Activated naive CD8-positive, alpha-beta T cell treated with anti-CD3 and anti-CD28 coated beads for 36 hours (primary cell): ENCODE measurements around the gene DTNB. TPM values are rescaled to one million over a fixed set of nuclear protein-coding genes. Genes with fewer than 3 reads are reported as not detected.
"Not testable (repeated sequence)": the region's sequence is repeated elsewhere in the genome, so short reads cannot be mapped to it uniquely, and the experiment has no call there.

Source experiments
- DNase-seq: peaks from one replicate; pipeline ENCODE4 v3.0.0; 2021
- H3K27ac Mint-ChIP-seq: one replicate; pipeline ENCODE4 v1.8.0; 2022; ENCODE audit warnings: mild to moderate bottlenecking, moderate library complexity, mixed read lengths
- H3K27me3 Mint-ChIP-seq: one replicate; pipeline ENCODE4 v1.8.0; 2022; ENCODE audit warnings: mild to moderate bottlenecking, mixed read lengths
- H3K36me3 Mint-ChIP-seq: one replicate; pipeline ENCODE4 v1.8.0; 2021; ENCODE audit warnings: mild to moderate bottlenecking, mixed read lengths
- H3K4me1 Mint-ChIP-seq: one replicate; pipeline ENCODE4 v1.8.0; 2021; ENCODE audit warnings: mixed read lengths
- H3K4me3 Mint-ChIP-seq: one replicate; pipeline ENCODE4 v1.8.0; 2022; ENCODE audit warnings: mild to moderate bottlenecking, moderate library complexity, mixed read lengths
- H3K9me3 Mint-ChIP-seq: one replicate; pipeline ENCODE4 v1.8.0; 2022; ENCODE audit warnings: mixed read lengths
- total RNA-seq, 2 experiments: library from RNA; stranded (reverse); gene quantifications; one replicate each; pipeline ENCODE4 v1.2.3, GENCODE V29; 2021

The DTNB gene
- total RNA-seq: 10 to 100 TPM; 14.3 to 15.5 TPM

- Mint-ChIP-seq H3K9me3 (no peaks in the 10 kb centered on the region), H3K36me3 (no peaks in the 10 kb centered on the region), H3K4me1 (peaks cover 18% of the 10 kb centered on the region)
Observed at GRCh38 chr2:25673300-25674076, at the start of gene DTNB. Gene DTNB, minus strand, starts transcription at chr2:25673577. Its CDS starts 20,917 bp downstream, at chr2:25652660.

GRCh38 chr2:25722224-25722623 is 48.8 kb upstream of the DTNB start:
- Mint-ChIP-seq H3K27me3 (peaks cover 3% of the 10 kb centered on the region), H3K4me3 (no peak overlapping the region), H3K27ac (no peak overlapping the region), H3K4me1 (peaks cover 6% of the 10 kb centered on the region), H3K36me3 (no peaks in the 10 kb centered on the region), H3K9me3 (no peaks in the 10 kb centered on the region)
- no peak for DNase-seq

More at GRCh38 chr2:25673300-25674076, at the start of gene DTNB:
- Mint-ChIP-seq H3K4me3 (peak within 1 kb of the TSS; percentile 83), H3K27me3 (peaks cover 12% of the 10 kb centered on the region), H3K27ac (peak within 1 kb of the TSS; percentile 76)
- peak; percentile 80 for DNase-seq

GRCh38 chr2:25720575-25720974 is 47.2 kb upstream of the DTNB start:
- Mint-ChIP-seq H3K9me3 (no peaks in the 10 kb centered on the region), H3K4me3 (no peak overlapping the region), H3K4me1 (peaks cover 4% of the 10 kb centered on the region), H3K27ac (no peak overlapping the region), H3K36me3 (no peaks in the 10 kb centered on the region), H3K27me3 (peaks cover 3% of the 10 kb centered on the region)
- no peak for DNase-seq

GRCh38 chr2:25714740-25715139 is 41.4 kb upstream of the DTNB start:
- H3K9me3 Mint-ChIP-seq: no peaks in the 10 kb centered on the region
- H3K4me3 Mint-ChIP-seq: no peak overlapping the region
- no peaks in the 10 kb centered on the region for H3K36me3 Mint-ChIP-seq
- H3K27ac Mint-ChIP-seq: no peak overlapping the region
- H3K4me1 Mint-ChIP-seq: peaks cover 10% of the 10 kb centered on the region
- peaks cover 16% of the 10 kb centered on the region for H3K27me3 Mint-ChIP-seq
- no peak for DNase-seq

GRCh38 chr2:25712455-25712854 is 39.1 kb upstream of the DTNB start:
- no peak for DNase-seq
- no peaks in the 10 kb centered on the region for H3K36me3 Mint-ChIP-seq
- no peak overlapping the region for H3K4me3 Mint-ChIP-seq
- peaks cover 24% of the 10 kb centered on the region for H3K27me3 Mint-ChIP-seq
- H3K27ac Mint-ChIP-seq: no peak overlapping the region
- peaks cover 6% of the 10 kb centered on the region for H3K4me1 Mint-ChIP-seq
- no peaks in the 10 kb centered on the region for H3K9me3 Mint-ChIP-seq

GRCh38 chr2:25711675-25712354 is 38.4 kb upstream of the DTNB start:
- DNase-seq: no peak
- Mint-ChIP-seq H3K36me3 (no peaks in the 10 kb centered on the region), H3K27me3 (peaks cover 24% of the 10 kb centered on the region), H3K9me3 (no peaks in the 10 kb centered on the region), H3K4me1 (peaks cover 6% of the 10 kb centered on the region), H3K4me3 (peak overlapping the region; percentile 20), H3K27ac (peak overlapping the region; percentile 1)

GRCh38 chr2:25710750-25711149 is 37.4 kb upstream of the DTNB start:
- no peaks in the 10 kb centered on the region for H3K36me3 Mint-ChIP-seq
- no peak overlapping the region for H3K4me3 Mint-ChIP-seq
- H3K27ac Mint-ChIP-seq: no peak overlapping the region
- DNase-seq: no peak
- peaks cover 24% of the 10 kb centered on the region for H3K27me3 Mint-ChIP-seq
- peaks cover 6% of the 10 kb centered on the region for H3K4me1 Mint-ChIP-seq
- no peaks in the 10 kb centered on the region for H3K9me3 Mint-ChIP-seq

GRCh38 chr2:25709349-25709748 is 36.0 kb upstream of the DTNB start:
- DNase-seq: no peak
- Mint-ChIP-seq H3K27ac (no peak overlapping the region), H3K4me3 (no peak overlapping the region), H3K9me3 (no peaks in the 10 kb centered on the region), H3K4me1 (peaks cover 6% of the 10 kb centered on the region), H3K36me3 (no peaks in the 10 kb centered on the region), H3K27me3 (peaks cover 24% of the 10 kb centered on the region)

- DNase-seq: no peak
- Mint-ChIP-seq H3K27ac (no peak overlapping the region), H3K9me3 (no peaks in the 10 kb centered on the region), H3K27me3 (peaks cover 23% of the 10 kb centered on the region), H3K4me3 (no peak overlapping the region), H3K36me3 (no peaks in the 10 kb centered on the region), H3K4me1 (peaks cover 6% of the 10 kb centered on the region)
Observed at GRCh38 chr2:25707927-25708590, 34.7 kb upstream of the DTNB start.

- not testable (repeated sequence) for DNase-seq, H3K36me3 Mint-ChIP-seq, H3K4me1 Mint-ChIP-seq, H3K9me3 Mint-ChIP-seq, H3K27ac Mint-ChIP-seq, H3K4me3 Mint-ChIP-seq
- H3K27me3 Mint-ChIP-seq: peaks cover 13% of the 10 kb centered on the region
Observed at GRCh38 chr2:25705575-25705974, 32.2 kb upstream of the DTNB start.

- H3K4me1 Mint-ChIP-seq: peaks cover 2% of the 10 kb centered on the region
- H3K4me3 Mint-ChIP-seq: no peak overlapping the region
- no peak for DNase-seq
- no peaks in the 10 kb centered on the region for H3K27me3 Mint-ChIP-seq
- H3K36me3 Mint-ChIP-seq: no peaks in the 10 kb centered on the region
- no peak overlapping the region for H3K27ac Mint-ChIP-seq
- H3K9me3 Mint-ChIP-seq: no peaks in the 10 kb centered on the region
Observed at GRCh38 chr2:25701801-25702200, 28.4 kb upstream of the DTNB start.

GRCh38 chr2:25700221-25700660 is 26.9 kb upstream of the DTNB start:
- Mint-ChIP-seq H3K4me1 (peaks cover 2% of the 10 kb centered on the region), H3K9me3 (no peaks in the 10 kb centered on the region), H3K27ac (no peak overlapping the region), H3K4me3 (no peak overlapping the region), H3K36me3 (no peaks in the 10 kb centered on the region), H3K27me3 (no peaks in the 10 kb centered on the region)
- no peak for DNase-seq

GRCh38 chr2:25699216-25699615 is 25.8 kb upstream of the DTNB start:
- DNase-seq: no peak
- Mint-ChIP-seq H3K27me3 (no peaks in the 10 kb centered on the region), H3K4me3 (no peak overlapping the region), H3K4me1 (peaks cover 2% of the 10 kb centered on the region), H3K27ac (no peak overlapping the region), H3K9me3 (no peaks in the 10 kb centered on the region), H3K36me3 (no peaks in the 10 kb centered on the region)

GRCh38 chr2:25698752-25699151 is 25.4 kb upstream of the DTNB start:
- no peaks in the 10 kb centered on the region for H3K27me3 Mint-ChIP-seq
- H3K4me3 Mint-ChIP-seq: no peak overlapping the region
- H3K36me3 Mint-ChIP-seq: no peaks in the 10 kb centered on the region
- no peak for DNase-seq
- H3K4me1 Mint-ChIP-seq: peaks cover 2% of the 10 kb centered on the region
- no peaks in the 10 kb centered on the region for H3K9me3 Mint-ChIP-seq
- H3K27ac Mint-ChIP-seq: no peak overlapping the region

- peaks cover 2% of the 10 kb centered on the region for H3K4me1 Mint-ChIP-seq
- no peak for DNase-seq
- H3K27ac Mint-ChIP-seq: no peak overlapping the region
- H3K27me3 Mint-ChIP-seq: no peaks in the 10 kb centered on the region
- H3K9me3 Mint-ChIP-seq: no peaks in the 10 kb centered on the region
- no peaks in the 10 kb centered on the region for H3K36me3 Mint-ChIP-seq
- H3K4me3 Mint-ChIP-seq: no peak overlapping the region
Observed at GRCh38 chr2:25697559-25698341, 24.4 kb upstream of the DTNB start.
